GM21367 (cell line): ENCODE results near the gene TMPRSS4.

Experiments
- ATAC-seq: cut with Tn5 transposase; IDR thresholded peaks from one replicate; pipeline ENCODE4 v1.9.1; 2021; ENCODE audit not compliant: unreplicated experiment

TMPRSS4 gene

GRCh38 chr11:118078911-118079411 lies 2.1 kb downstream of the TMPRSS4 start:
- no peak for ATAC-seq

GRCh38 chr11:118079491-118079890 lies 2.6 kb downstream of the TMPRSS4 start:
- ATAC-seq = no peak

- no peak for ATAC-seq
Observed at GRCh38 chr11:118080296-118080695, 3.4 kb downstream of the TMPRSS4 start.

GRCh38 chr11:118081241-118081958 lies 4.5 kb downstream of the TMPRSS4 start:
- no peak for ATAC-seq

GRCh38 chr11:118082880-118083552 lies 6.1 kb downstream of the TMPRSS4 start:
- ATAC-seq = no peak

- no peak for ATAC-seq
Observed at GRCh38 chr11:118084247-118084646, 7.4 kb downstream of the TMPRSS4 start.

- ATAC-seq = no peak
Observed at GRCh38 chr11:118084656-118085055, 7.8 kb downstream of the TMPRSS4 start.

GRCh38 chr11:118086913-118087768 lies 10.3 kb downstream of the TMPRSS4 start, which contains the start of gene SMIM35:
TSS of gene SMIM35 (minus strand) at chr11:118086963. CDS start at chr11:118086757, 206 bp downstream.
- no peak for ATAC-seq

- ATAC-seq = no peak
Observed at GRCh38 chr11:118087931-118088330, 11.1 kb downstream of the TMPRSS4 start.

- no peak for ATAC-seq
Observed at GRCh38 chr11:118088531-118088930, 11.7 kb downstream of the TMPRSS4 start.

GRCh38 chr11:118090545-118091162 lies 13.8 kb downstream of the TMPRSS4 start:
- ATAC-seq = no peak

- no peak for ATAC-seq
Observed at GRCh38 chr11:118091690-118092089, 14.8 kb downstream of the TMPRSS4 start.

GRCh38 chr11:118092907-118093571 lies 16.2 kb downstream of the TMPRSS4 start:
- no peak for ATAC-seq

GRCh38 chr11:118095493-118095892 lies 18.6 kb downstream of the TMPRSS4 start:
- no peak for ATAC-seq

- no peak for ATAC-seq
Observed at GRCh38 chr11:118095967-118096367, 19.1 kb downstream of the TMPRSS4 start.

GRCh38 chr11:118098996-118099837 lies 22.3 kb downstream of the TMPRSS4 start:
- no peak for ATAC-seq

- ATAC-seq = no peak
Observed at GRCh38 chr11:118099838-118100556, 23.1 kb downstream of the TMPRSS4 start.

- no peak for ATAC-seq
Observed at GRCh38 chr11:118100691-118101232, 23.9 kb downstream of the TMPRSS4 start.
